HepG2 (cell line): ENCODE data around the gene FRMD4A. TPM values are rescaled to one million over a fixed set of nuclear protein-coding genes. Genes with fewer than 3 reads are reported as not detected.

Experiments used
- ATAC-seq: fragments of 200-7000 bp; cut with Tn5 transposase; 3 replicates; pipeline ENCODE4 v1.9.1; 2020; ENCODE audit warnings: mild to moderate bottlenecking, moderate library complexity
- BruUV-seq: library from RNA; stranded (reverse); fragments of 400-500 nt; replicated peaks from 2 replicates; lab custom pipeline; 2021; lab: Mats Ljungman, UMichigan
- CTCF ChIA-PET: fragments of 300-600 bp; formaldehyde crosslinking; extraction: SDS; loops from one replicate; lab custom pipeline; 2021; ENCODE audit warnings: low total read pairs, inconsistent platforms, low intra/inter-chr PET ratio; lab: Yijun Ruan, JAX
- POLR2A ChIA-PET: fragments of 350-600 bp; sonication (Branson Sonifier 250); formaldehyde crosslinking; loops from one replicate; lab custom pipeline; 2020; ENCODE audit warnings: antibody characterized with exemption, inconsistent platforms; lab: Yijun Ruan, JAX
- DNase-seq: peaks from one replicate; pipeline ENCODE4 v3.0.0-alpha.2; 2015; ENCODE audit warnings: low spot score
- FAIRE-seq: peaks from 3 replicates; lab custom pipeline; 2011; peaks lifted over from hg19 to GRCh38; lab: Jason Lieb, UNC
- H2AFZ ChIP-seq: one replicate; pipeline ENCODE4 v1.6.1; 2011; ENCODE audit warnings: low read length, inconsistent platforms
- H3K27ac ChIP-seq: fragments of 300-600 bp; 3 replicates; pipeline ENCODE4 v1.8.0; 2011; ENCODE audit warnings: mixed run types, mild to moderate bottlenecking, mixed read lengths, low read length, inconsistent platforms; ENCODE audit not compliant: insufficient read depth; ENCODE audit errors: extremely low read length
- H3K27me3 ChIP-seq, 2 experiments: fragments of 200-600 bp in 1 of 2; 2 replicates in 1 of 2; 3 replicates in 1 of 2; pipeline versions ENCODE4 v1.6.0 to v1.8.0; 2011; ENCODE audit warnings: low read length in 2 of 2, mild to moderate bottlenecking in 2 of 2, moderate library complexity in 2 of 2, inconsistent platforms in 1 of 2; ENCODE audit not compliant: insufficient read depth in 2 of 2, control insufficient read depth in 1 of 2
- H3K36me3 ChIP-seq, 2 experiments: fragments of 200-600 bp in 1 of 2; replicated peaks in 1 of 2; 2 replicates in 1 of 2; 3 replicates in 1 of 2; pipeline versions ENCODE4 v1.5.1 to v1.8.0; 2011; ENCODE audit warnings: low read length in 2 of 2, inconsistent platforms in 1 of 2; ENCODE audit not compliant: insufficient read depth in 2 of 2, control insufficient read depth in 1 of 2
- H3K4me1 ChIP-seq: 2 replicates; pipeline ENCODE4 v1.5.1; 2012; ENCODE audit warnings: low read length, inconsistent platforms; ENCODE audit not compliant: insufficient read depth
- H3K4me2 ChIP-seq: 2 replicates; pipeline ENCODE4 v1.6.0; 2011; ENCODE audit warnings: low read depth, low read length, inconsistent platforms
- H3K4me3 ChIP-seq, 3 experiments: fragments of 200-600 bp in 1 of 3; sonication (generic), shearing (Covaris generic) in 1 of 3; replicated peaks in 1 of 3; 2 replicates each; pipeline ENCODE4 v1.5.1; 2011 to 2016; ENCODE audit warnings: low read length in 3 of 3, inconsistent platforms in 2 of 3, low read depth in 2 of 3, mild to moderate bottlenecking in 2 of 3, control low read depth in 1 of 3, mixed read lengths in 1 of 3; ENCODE audit not compliant: insufficient read depth in 1 of 3
- H3K79me2 ChIP-seq: one replicate; pipeline ENCODE4 v1.6.1; 2011; ENCODE audit warnings: low read length, inconsistent platforms; ENCODE audit not compliant: insufficient read depth
- H3K9ac ChIP-seq: 2 replicates; pipeline ENCODE4 v1.6.0; 2011; ENCODE audit warnings: mild to moderate bottlenecking, low read depth, low read length, inconsistent platforms; ENCODE audit not compliant: insufficient read depth
- H3K9me3 ChIP-seq: 2 replicates; pipeline ENCODE4 v1.5.1; 2012; ENCODE audit warnings: mild to moderate bottlenecking, low read length
- H4K20me1 ChIP-seq: 2 replicates; pipeline ENCODE4 v1.6.0; 2011; ENCODE audit warnings: inconsistent platforms, mild to moderate bottlenecking, low read length, moderate library complexity; ENCODE audit not compliant: insufficient read depth
- ETV6 ChIP-seq: sonication (generic); formaldehyde crosslinking; conservative IDR thresholded peaks from 2 replicates; pipeline ENCODE4 v1.4.0; 2020; ENCODE audit warnings: missing genetic modification reagents
- FOSL1 ChIP-seq: sonication (generic); formaldehyde crosslinking; IDR thresholded peaks from 2 replicates; pipeline ENCODE4 v1.9.0; 2021; ENCODE audit warnings: missing genetic modification reagents, borderline replicate concordance
- MEIS1 ChIP-seq: sonication (generic); formaldehyde crosslinking; IDR thresholded peaks from 2 replicates; pipeline ENCODE4 v1.9.0; 2021; ENCODE audit warnings: mild to moderate bottlenecking, missing genetic modification reagents, moderate library complexity, borderline replicate concordance
- PRPF4 ChIP-seq: fragments of 200-400 bp; formaldehyde crosslinking; IDR thresholded peaks from 2 replicates; pipeline ENCODE4 v1.6.1; 2016; ENCODE audit warnings: low read length, low read depth; ENCODE audit not compliant: poor library complexity, severe bottlenecking
- SNAPC2 ChIP-seq: sonication (generic); formaldehyde crosslinking; IDR thresholded peaks from 2 replicates; pipeline ENCODE4 v1.8.1; 2022; ENCODE audit warnings: mild to moderate bottlenecking, missing genetic modification reagents
- ZFP41 ChIP-seq: sonication (generic); formaldehyde crosslinking; IDR thresholded peaks from 2 replicates; pipeline ENCODE4 v1.4.0; 2020; ENCODE audit warnings: mild to moderate bottlenecking, missing genetic modification reagents, borderline replicate concordance
- ZNF121 ChIP-seq: sonication (generic); formaldehyde crosslinking; IDR thresholded peaks from 2 replicates; pipeline ENCODE4 v1.5.0; 2020; ENCODE audit warnings: mild to moderate bottlenecking, missing genetic modification reagents
- ZNF235 ChIP-seq: sonication (generic); formaldehyde crosslinking; IDR thresholded peaks from 2 replicates; pipeline ENCODE4 v1.8.1; 2023; ENCODE audit warnings: mild to moderate bottlenecking, missing genetic modification reagents, borderline replicate concordance
- ZNF331 ChIP-seq: sonication (generic); formaldehyde crosslinking; IDR thresholded peaks from 2 replicates; pipeline ENCODE4 v1.4.0; 2020; ENCODE audit warnings: missing genetic modification reagents
- ZNF432 ChIP-seq: sonication (generic); formaldehyde crosslinking; IDR thresholded peaks from 2 replicates; pipeline ENCODE4 v1.5.0; 2020; ENCODE audit warnings: missing genetic modification reagents, mild to moderate bottlenecking, borderline replicate concordance
- ZNF547 ChIP-seq: sonication (generic); formaldehyde crosslinking; IDR thresholded peaks from 2 replicates; pipeline ENCODE4 v1.5.1; 2020; ENCODE audit warnings: mild to moderate bottlenecking, missing genetic modification reagents
- ZNF616 ChIP-seq: sonication (generic); formaldehyde crosslinking; IDR thresholded peaks from 2 replicates; pipeline ENCODE4 v1.5.0; 2020; ENCODE audit warnings: low read depth, mild to moderate bottlenecking, missing genetic modification reagents
- ZNF670 ChIP-seq: sonication (generic); formaldehyde crosslinking; IDR thresholded peaks from 2 replicates; pipeline ENCODE4 v1.8.0; 2022; ENCODE audit warnings: mild to moderate bottlenecking, missing genetic modification reagents, borderline replicate concordance
- ZNF678 ChIP-seq: sonication (generic); formaldehyde crosslinking; IDR thresholded peaks from 2 replicates; pipeline ENCODE4 v1.4.0; 2020; ENCODE audit warnings: mild to moderate bottlenecking, missing genetic modification reagents
- WGBS: methylation state at CpG from one replicate; pipeline ENCODE4 v1.1.6; 2017; ENCODE audit warnings: low lambda C conversion rate; 5-methylcytosine and 5-hydroxymethylcytosine counted together
- in situ Hi-C: cut with HindIII; loops from 2 replicates; pipeline ENCODE4 v1.10.0; 2017; ENCODE audit warnings: low pct_unique_long_range_greater_than_20kb; ENCODE audit not compliant: extremely low pct_ligation_motif_present
- intact Hi-C: fragments of 100-400 bp; cut with micrococcal nuclease; formaldehyde crosslinking; loops from one replicate; pipeline ENCODE4 v1.10.0; 2022; ENCODE audit not compliant: unreplicated experiment
- polyA plus RNA-seq, 8 experiments: library from polyadenylated mRNA; depleted of rRNA in 3 of 8; stranded (reverse) in 7 of 8; unstranded in 1 of 8; fragments of >200 nt; fragmentation: Illumina TruSeq in 4 of 8; extraction: Trizol in 4 of 8; gene quantifications; 2 replicates each; pipeline versions ENCODE4 v1.2.1 to v1.2.3, GENCODE V29; 2011 to 2016; ENCODE audit warnings: low read depth in 4 of 8, missing spikeins in 1 of 8, mixed read lengths in 1 of 8; ENCODE audit not compliant: insufficient read depth in 1 of 8
- total RNA-seq, 5 experiments: library from RNA; depleted of rRNA; stranded (reverse); fragments of >200 nt; fragmentation: Illumina TruSeq; extraction: Trizol; gene quantifications; 2 replicates each; pipeline ENCODE4 v1.2.3, GENCODE V29; 2016; ENCODE audit warnings: low read depth in 1 of 5
- TF ChIP-seq, protein P1 (sequence below): sonication (generic); formaldehyde crosslinking; conservative IDR thresholded peaks from 2 replicates; pipeline ENCODE4 v1.5.0; 2020; ENCODE audit warnings: missing genetic modification reagents
- TF ChIP-seq, protein P2 (sequence below): IDR thresholded peaks from 2 replicates; pipeline ENCODE4 v1.6.1; 2016; ENCODE audit warnings: mild to moderate bottlenecking
- TF ChIP-seq, protein P3 (sequence below): IDR thresholded peaks from 2 replicates; pipeline ENCODE4 v1.6.1; 2016; ENCODE audit warnings: low read depth, control low read depth
- TF ChIP-seq, protein P4 (sequence below): IDR thresholded peaks from 2 replicates; pipeline ENCODE4 v1.4.0; 2020; ENCODE audit warnings: mild to moderate bottlenecking, missing genetic modification reagents

The FRMD4A gene
- total and polyA plus RNA-seq, 2 of the 13 experiments (the other 11 are each of a cell fraction or from before 2014, with no cell fraction given): 0.09 to 0.26 TPM

DNA sequence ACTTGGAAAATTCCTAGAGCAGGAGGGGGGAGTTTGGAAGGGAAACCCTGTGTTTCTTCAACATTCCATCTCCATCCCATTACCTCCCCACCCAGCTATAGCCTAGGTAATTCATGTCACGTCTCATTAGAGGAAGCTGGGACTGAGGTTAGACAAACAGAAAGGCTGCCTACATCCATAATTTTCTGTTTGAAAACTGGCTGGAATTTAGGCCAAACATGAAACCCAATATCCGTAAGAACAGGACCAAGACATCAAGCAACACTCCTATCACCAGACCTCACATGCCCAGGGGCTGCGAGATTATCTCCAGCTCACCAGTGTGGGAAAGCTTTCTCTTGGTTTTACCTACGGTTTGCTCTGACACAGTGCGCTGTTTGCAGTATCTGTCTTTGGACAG lies 316.3 kb downstream of the FRMD4A start:
- no peak for DNase-seq
- intact Hi-C loops: no loop called here
- Histone ChIP-seq H3K4me1 (no peaks in the 10 kb centered on the region), H3K27ac (no peak overlapping the region), H3K27me3 (peaks cover 0 to 14% of the 10 kb centered on the region in 2 experiments; a peak in 1 of 5 replicates), H3K4me3 (no peak overlapping the region), H2AFZ (no peak overlapping the region), H4K20me1 (no peaks in the 10 kb centered on the region), H3K79me2 (no peaks in the 10 kb centered on the region), H3K9ac (no peak overlapping the region), H3K4me2 (no peak overlapping the region), H3K9me3 (no peaks in the 10 kb centered on the region), H3K36me3 (no peaks in the 10 kb centered on the region)
- no peak for ATAC-seq
- WGBS: 17% methylated on average over 5 of the region's 5 CpGs
- in situ Hi-C loops: no loop called here
- ChIA-PET POLR2A (no interaction called here), CTCF (no interaction called here)
- FAIRE-seq: no peak
- no TSS peak for BruUV-seq
- TF ChIP-seq ZNF678 (CRISPR knock-in tag) (no peak), ZNF616 (no peak), ZNF432 (CRISPR knock-in tag) (no peak), SNAPC2 (CRISPR knock-in tag) (no peak), ZNF121 (CRISPR knock-in tag) (no peak), MEIS1 (CRISPR knock-in tag) (no peak), PRPF4 (no peak), ZFP41 (CRISPR knock-in tag) (no peak), ZNF331 (CRISPR knock-in tag) (no peak), FOSL1 (CRISPR knock-in tag) (no peak), ZNF547 (CRISPR knock-in tag) (no peak), ZNF235 (CRISPR knock-in tag) (no peak), ZNF670 (CRISPR knock-in tag) (no peak), ETV6 (CRISPR knock-in tag) (no peak)
- TF ChIP-seq, protein P1, sequence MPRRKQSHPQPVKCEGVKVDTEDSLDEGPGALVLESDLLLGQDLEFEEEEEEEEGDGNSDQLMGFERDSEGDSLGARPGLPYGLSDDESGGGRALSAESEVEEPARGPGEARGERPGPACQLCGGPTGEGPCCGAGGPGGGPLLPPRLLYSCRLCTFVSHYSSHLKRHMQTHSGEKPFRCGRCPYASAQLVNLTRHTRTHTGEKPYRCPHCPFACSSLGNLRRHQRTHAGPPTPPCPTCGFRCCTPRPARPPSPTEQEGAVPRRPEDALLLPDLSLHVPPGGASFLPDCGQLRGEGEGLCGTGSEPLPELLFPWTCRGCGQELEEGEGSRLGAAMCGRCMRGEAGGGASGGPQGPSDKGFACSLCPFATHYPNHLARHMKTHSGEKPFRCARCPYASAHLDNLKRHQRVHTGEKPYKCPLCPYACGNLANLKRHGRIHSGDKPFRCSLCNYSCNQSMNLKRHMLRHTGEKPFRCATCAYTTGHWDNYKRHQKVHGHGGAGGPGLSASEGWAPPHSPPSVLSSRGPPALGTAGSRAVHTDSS (CRISPR knock-in tag): no peak
- TF ChIP-seq, protein P2, sequence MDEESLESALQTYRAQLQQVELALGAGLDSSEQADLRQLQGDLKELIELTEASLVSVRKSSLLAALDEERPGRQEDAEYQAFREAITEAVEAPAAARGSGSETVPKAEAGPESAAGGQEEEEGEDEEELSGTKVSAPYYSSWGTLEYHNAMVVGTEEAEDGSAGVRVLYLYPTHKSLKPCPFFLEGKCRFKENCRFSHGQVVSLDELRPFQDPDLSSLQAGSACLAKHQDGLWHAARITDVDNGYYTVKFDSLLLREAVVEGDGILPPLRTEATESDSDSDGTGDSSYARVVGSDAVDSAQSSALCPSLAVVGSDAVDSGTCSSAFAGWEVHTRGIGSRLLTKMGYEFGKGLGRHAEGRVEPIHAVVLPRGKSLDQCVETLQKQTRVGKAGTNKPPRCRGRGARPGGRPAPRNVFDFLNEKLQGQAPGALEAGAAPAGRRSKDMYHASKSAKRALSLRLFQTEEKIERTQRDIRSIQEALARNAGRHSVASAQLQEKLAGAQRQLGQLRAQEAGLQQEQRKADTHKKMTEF (CRISPR knock-in tag): no peak
- TF ChIP-seq, protein P3, sequence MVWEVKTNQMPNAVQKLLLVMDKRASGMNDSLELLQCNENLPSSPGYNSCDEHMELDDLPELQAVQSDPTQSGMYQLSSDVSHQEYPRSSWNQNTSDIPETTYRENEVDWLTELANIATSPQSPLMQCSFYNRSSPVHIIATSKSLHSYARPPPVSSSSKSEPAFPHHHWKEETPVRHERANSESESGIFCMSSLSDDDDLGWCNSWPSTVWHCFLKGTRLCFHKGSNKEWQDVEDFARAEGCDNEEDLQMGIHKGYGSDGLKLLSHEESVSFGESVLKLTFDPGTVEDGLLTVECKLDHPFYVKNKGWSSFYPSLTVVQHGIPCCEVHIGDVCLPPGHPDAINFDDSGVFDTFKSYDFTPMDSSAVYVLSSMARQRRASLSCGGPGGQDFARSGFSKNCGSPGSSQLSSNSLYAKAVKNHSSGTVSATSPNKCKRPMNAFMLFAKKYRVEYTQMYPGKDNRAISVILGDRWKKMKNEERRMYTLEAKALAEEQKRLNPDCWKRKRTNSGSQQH: no peak
- TF ChIP-seq, protein P4, sequence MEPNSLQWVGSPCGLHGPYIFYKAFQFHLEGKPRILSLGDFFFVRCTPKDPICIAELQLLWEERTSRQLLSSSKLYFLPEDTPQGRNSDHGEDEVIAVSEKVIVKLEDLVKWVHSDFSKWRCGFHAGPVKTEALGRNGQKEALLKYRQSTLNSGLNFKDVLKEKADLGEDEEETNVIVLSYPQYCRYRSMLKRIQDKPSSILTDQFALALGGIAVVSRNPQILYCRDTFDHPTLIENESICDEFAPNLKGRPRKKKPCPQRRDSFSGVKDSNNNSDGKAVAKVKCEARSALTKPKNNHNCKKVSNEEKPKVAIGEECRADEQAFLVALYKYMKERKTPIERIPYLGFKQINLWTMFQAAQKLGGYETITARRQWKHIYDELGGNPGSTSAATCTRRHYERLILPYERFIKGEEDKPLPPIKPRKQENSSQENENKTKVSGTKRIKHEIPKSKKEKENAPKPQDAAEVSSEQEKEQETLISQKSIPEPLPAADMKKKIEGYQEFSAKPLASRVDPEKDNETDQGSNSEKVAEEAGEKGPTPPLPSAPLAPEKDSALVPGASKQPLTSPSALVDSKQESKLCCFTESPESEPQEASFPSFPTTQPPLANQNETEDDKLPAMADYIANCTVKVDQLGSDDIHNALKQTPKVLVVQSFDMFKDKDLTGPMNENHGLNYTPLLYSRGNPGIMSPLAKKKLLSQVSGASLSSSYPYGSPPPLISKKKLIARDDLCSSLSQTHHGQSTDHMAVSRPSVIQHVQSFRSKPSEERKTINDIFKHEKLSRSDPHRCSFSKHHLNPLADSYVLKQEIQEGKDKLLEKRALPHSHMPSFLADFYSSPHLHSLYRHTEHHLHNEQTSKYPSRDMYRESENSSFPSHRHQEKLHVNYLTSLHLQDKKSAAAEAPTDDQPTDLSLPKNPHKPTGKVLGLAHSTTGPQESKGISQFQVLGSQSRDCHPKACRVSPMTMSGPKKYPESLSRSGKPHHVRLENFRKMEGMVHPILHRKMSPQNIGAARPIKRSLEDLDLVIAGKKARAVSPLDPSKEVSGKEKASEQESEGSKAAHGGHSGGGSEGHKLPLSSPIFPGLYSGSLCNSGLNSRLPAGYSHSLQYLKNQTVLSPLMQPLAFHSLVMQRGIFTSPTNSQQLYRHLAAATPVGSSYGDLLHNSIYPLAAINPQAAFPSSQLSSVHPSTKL (CRISPR knock-in tag): no peak
